PFSK-1 (cell line): ENCODE data around the gene SFXN1.

Experiments used
- POLR2AphosphoS5 ChIP-seq: IDR thresholded peaks from 2 replicates; pipeline ENCODE4 v1.6.1; 2012; ENCODE audit warnings: low read depth, mild to moderate bottlenecking, control low read depth, low read length, moderate library complexity
- REST ChIP-seq, 2 experiments: IDR thresholded peaks; 2 replicates each; pipeline versions ENCODE4 v1.6.1 to v1.8.0; 2011 to 2012; ENCODE audit warnings: low read depth in 2 of 2, low read length in 2 of 2, control low read depth in 1 of 2, inconsistent platforms in 1 of 2, mild to moderate bottlenecking in 1 of 2, moderate library complexity in 1 of 2; ENCODE audit not compliant: insufficient read depth in 1 of 2
- SIN3A ChIP-seq: IDR thresholded peaks from 2 replicates; pipeline ENCODE4 v1.6.1; 2012; ENCODE audit warnings: mild to moderate bottlenecking, low read length, moderate library complexity, borderline replicate concordance; ENCODE audit not compliant: insufficient read depth
- TAF1 ChIP-seq: IDR thresholded peaks from 2 replicates; pipeline ENCODE4 v1.6.1; 2012; ENCODE audit warnings: low read length, control low read depth, borderline replicate concordance; ENCODE audit not compliant: insufficient read depth

GRCh38 chr5:175460126-175460525 lies 18.2 kb upstream of the SFXN1 start:
- TF ChIP-seq POLR2AphosphoS5 (no peak), REST (IDR thresholded peaks at IDR 0.05; ENCODE audit: insufficient read depth in 1 of 2, low read depth in 2 of 2, low read length in 2 of 2) (no peak), TAF1 (no peak), SIN3A (no peak)
